ENCODE results near the gene SLC25A36.

GRCh38 chr3:140933109-140933508 lies 8.5 kb upstream of the SLC25A36 start:
- no peak for TF ChIP-seq EZH2 (IDR thresholded peaks at IDR 0.05; ENCODE audit: insufficient read depth, poor library complexity, severe bottlenecking)
- no peak for TF ChIP-seq EZH2phosphoT487 (IDR thresholded peaks at IDR 0.05; ENCODE audit: insufficient read depth, low read depth)

All from GM23248 (cell line).